Activated CD4-positive, alpha-beta T cell treated with anti-CD3 and anti-CD28 coated beads for 36 hours (primary cell): ENCODE measurements around the gene RNF44. TPM values are rescaled to one million over a fixed set of nuclear protein-coding genes. Genes with fewer than 3 reads are reported as not detected.
"Not testable (repeated sequence)": the region's sequence is repeated elsewhere in the genome, so short reads cannot be mapped to it uniquely, and the experiment has no call there.

Experiments used
- ATAC-seq: fragments of 200-7000 bp; cut with Tn5 transposase; one replicate; pipeline ENCODE4 v1.10.0; 2021; ENCODE audit warnings: mild to moderate bottlenecking, moderate library complexity
- CTCF ChIA-PET: fragments of 350-600 bp; sonication (Branson Sonifier 250); formaldehyde crosslinking; loops from one replicate; lab custom pipeline; 2021; ENCODE audit warnings: antibody characterized with exemption; lab: Charles Lee
- POLR2A ChIA-PET: fragments of 350-600 bp; sonication (Branson Sonifier 250); formaldehyde crosslinking; loops from one replicate; lab custom pipeline; 2021; ENCODE audit warnings: antibody characterized with exemption, inconsistent platforms; lab: Charles Lee
- DNase-seq: peaks from one replicate; pipeline ENCODE4 v3.0.0-alpha.2; 2020
- H3K27ac Mint-ChIP-seq: one replicate; pipeline ENCODE4 v1.8.0; 2021; ENCODE audit warnings: mixed read lengths
- H3K27me3 Mint-ChIP-seq: one replicate; pipeline ENCODE4 v1.8.0; 2021; ENCODE audit warnings: mixed read lengths
- H3K36me3 Mint-ChIP-seq: one replicate; pipeline ENCODE4 v1.8.0; 2021; ENCODE audit warnings: low read depth, mixed read lengths
- H3K4me1 Mint-ChIP-seq: one replicate; pipeline ENCODE4 v1.8.0; 2021; ENCODE audit warnings: mixed read lengths
- H3K4me3 Mint-ChIP-seq: one replicate; pipeline ENCODE4 v1.8.0; 2021; ENCODE audit warnings: mild to moderate bottlenecking, moderate library complexity, mixed read lengths
- H3K9me3 Mint-ChIP-seq: one replicate; pipeline ENCODE4 v1.8.0; 2021; ENCODE audit warnings: low read depth, mixed read lengths
- intact Hi-C, 2 experiments: fragments of 100-400 bp; cut with DNase I in 1 of 2; cut with micrococcal nuclease in 1 of 2; formaldehyde crosslinking; loops; one replicate each; pipeline versions ENCODE4 v1.14.2 to v1.15.1; 2022 to 2024; cut with DNase I, micrococcal nuclease
- total RNA-seq, 2 experiments: library from RNA; stranded (reverse); gene quantifications; one replicate each; pipeline ENCODE4 v1.2.3, GENCODE V29; 2021

RNF44 gene
- total RNA-seq, 2 experiments from 2014 or later, result 61.6 to 62.9 TPM

- no peaks in the 10 kb centered on the region for H3K9me3 Mint-ChIP-seq
- ChIA-PET CTCF (no interaction called here), POLR2A (no interaction called here)
- ATAC-seq (no peak), DNase-seq (no peak)
- intact Hi-C loops, result no loop called here
- no peak overlapping the region for H3K27ac Mint-ChIP-seq
- H3K4me1 Mint-ChIP-seq, result peaks cover 47% of the 10 kb centered on the region
- H3K4me3 Mint-ChIP-seq, result no peak overlapping the region
- H3K36me3 Mint-ChIP-seq, result no peaks in the 10 kb centered on the region
- H3K27me3 Mint-ChIP-seq, result no peaks in the 10 kb centered on the region
Observed at GRCh38 chr5:176552332-176552869, 15.2 kb upstream of the RNF44 start.

GRCh38 chr5:176550937-176551336, 13.7 kb upstream of the RNF44 start:
- DNase-seq, H3K27me3 Mint-ChIP-seq, H3K9me3 Mint-ChIP-seq, H3K27ac Mint-ChIP-seq, intact Hi-C loops, ATAC-seq, H3K36me3 Mint-ChIP-seq: not testable (repeated sequence)
- POLR2A ChIA-PET, result interaction anchor here (1.0 kb wide), 1 partner anchor 14 kb away, joined by 4 read pairs; the partner anchor contains the start of gene RNF44
- H3K4me1 Mint-ChIP-seq, result peaks cover 46% of the 10 kb centered on the region
- H3K4me3 Mint-ChIP-seq, result peak overlapping the region; percentile 18
- CTCF ChIA-PET, result interaction anchor here (0.5 to 1.5 kb wide), 4 partner anchors 11 to 357 kb away, joined by 3 to 5 read pairs (median 4); no protein-coding TSS in a partner anchor

DNA sequence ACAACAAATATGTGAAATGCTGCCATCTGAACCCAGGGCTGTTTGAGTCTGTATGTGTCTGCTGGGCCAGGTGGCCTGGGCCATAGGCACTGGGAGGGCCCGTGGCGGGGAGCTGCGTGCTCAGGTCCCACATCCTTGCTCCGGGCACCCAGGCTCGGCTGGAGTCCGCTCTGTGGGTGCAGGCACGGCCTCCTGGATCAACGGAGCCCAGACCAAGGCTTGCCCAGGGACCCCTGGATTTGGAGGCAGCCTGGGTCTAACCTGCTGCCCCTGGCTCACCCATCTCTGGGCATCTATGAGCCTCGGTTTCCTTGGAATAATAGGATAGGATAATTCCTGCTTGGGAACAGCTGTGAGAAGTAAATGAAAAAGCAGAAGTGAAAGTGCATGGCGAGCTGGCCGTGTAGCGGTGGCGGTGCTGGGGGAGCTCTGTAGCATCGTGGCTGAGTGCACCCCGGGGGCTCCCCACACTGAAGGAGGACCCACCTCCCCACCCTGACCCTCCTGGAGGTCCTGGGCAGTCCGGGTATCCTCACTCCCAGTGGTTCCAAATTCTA, 13.2 kb upstream of the RNF44 start:
- no peaks in the 10 kb centered on the region for H3K36me3 Mint-ChIP-seq
- ATAC-seq (no peak), DNase-seq (no peak)
- CTCF ChIA-PET, result interaction anchor here (0.9 to 1.5 kb wide), 3 partner anchors 12 to 35 kb away, joined by 3 to 5 read pairs (median 4); no protein-coding TSS in a partner anchor
- H3K4me3 Mint-ChIP-seq, result peak overlapping the region; percentile 18
- H3K27ac Mint-ChIP-seq, result peak overlapping the region; percentile 31
- no peaks in the 10 kb centered on the region for H3K27me3 Mint-ChIP-seq
- POLR2A ChIA-PET, result interaction anchor here (1.0 kb wide), 1 partner anchor 14 kb away, joined by 4 read pairs; the partner anchor contains the start of gene RNF44
- peaks cover 47% of the 10 kb centered on the region for H3K4me1 Mint-ChIP-seq
- intact Hi-C loops, result no loop called here
- H3K9me3 Mint-ChIP-seq, result no peaks in the 10 kb centered on the region

- Mint-ChIP-seq H3K4me1 (peaks cover 47% of the 10 kb centered on the region), H3K9me3 (no peaks in the 10 kb centered on the region), H3K36me3 (no peaks in the 10 kb centered on the region), H3K27ac (no peak overlapping the region), H3K27me3 (no peaks in the 10 kb centered on the region), H3K4me3 (no peak overlapping the region)
- CTCF ChIA-PET, result interaction anchor here (1.1 to 1.5 kb wide), 2 partner anchors 11 to 12 kb away, joined by 3 to 5 read pairs; no protein-coding TSS in a partner anchor
- POLR2A ChIA-PET, result no interaction called here
- ATAC-seq, result no peak
- intact Hi-C loops, result loop anchor here in 1 of 2 experiments (10.0 kb wide), 1 partner anchor 135 kb away; the partner anchor contains the start of gene CLTB
- DNase-seq, result no peak
Observed at GRCh38 chr5:176549871-176550270, 12.7 kb upstream of the RNF44 start.

DNA sequence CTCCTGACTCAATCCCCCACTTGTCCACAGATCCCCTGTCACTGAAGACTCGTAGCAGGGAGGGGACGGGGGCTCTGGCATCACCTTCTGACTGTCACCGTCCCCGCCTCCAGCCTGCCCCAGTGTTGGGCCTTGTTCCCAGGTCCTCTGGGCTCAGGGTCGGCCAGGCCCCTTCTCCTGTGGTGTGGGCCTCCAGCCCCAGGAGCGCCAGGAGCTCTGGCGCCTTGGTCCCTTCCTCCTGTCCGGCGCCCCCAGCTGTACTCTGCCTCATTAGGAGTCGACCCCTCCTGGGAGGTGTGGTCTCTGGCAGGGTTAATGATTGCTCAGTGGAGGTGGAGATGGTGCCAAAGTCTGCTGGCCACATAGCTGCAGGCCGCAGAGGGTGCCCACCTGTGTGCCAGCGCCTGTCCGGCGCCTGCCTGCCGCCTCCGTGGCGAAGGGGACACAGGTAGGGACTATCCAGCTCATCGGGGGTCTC, 11.8 kb upstream of the RNF44 start, which contains the start of gene CDHR2:
TSS of gene CDHR2 (plus strand) at position 376 of the 478 bp plus-strand sequence. CDS start 16,011 bp downstream, outside the sequence.
- Mint-ChIP-seq H3K4me1 (peaks cover 46% of the 10 kb centered on the region), H3K36me3 (no peaks in the 10 kb centered on the region), H3K9me3 (no peaks in the 10 kb centered on the region), H3K27me3 (no peaks in the 10 kb centered on the region), H3K27ac (peak within 1 kb of the TSS; percentile 51), H3K4me3 (no peak within 1 kb of the TSS)
- no peak for DNase-seq
- intact Hi-C loops, result loop anchor here in 1 of 2 experiments (10.0 kb wide), 1 partner anchor 134 kb away; the partner anchor contains the start of gene CLTB
- ChIA-PET CTCF (no interaction called here), POLR2A (no interaction called here)
- no peak for ATAC-seq

GRCh38 chr5:176547802-176548201, 10.6 kb upstream of the RNF44 start:
- intact Hi-C loops, result loop anchor here in 1 of 2 experiments (10.0 kb wide), 1 partner anchor 133 kb away; the partner anchor contains the start of gene CLTB
- ATAC-seq (peak; percentile 42), DNase-seq (peak; percentile 56)
- Mint-ChIP-seq H3K9me3 (no peaks in the 10 kb centered on the region), H3K4me1 (peaks cover 35% of the 10 kb centered on the region), H3K36me3 (no peaks in the 10 kb centered on the region), H3K27me3 (no peaks in the 10 kb centered on the region), H3K27ac (peak overlapping the region; percentile 76), H3K4me3 (no peak overlapping the region)
- ChIA-PET POLR2A (interaction anchor here (1.1 kb wide), 1 partner anchor 11 kb away, joined by 3 read pairs; the partner anchor contains the start of gene RNF44), CTCF (interaction anchor here (0.7 to 0.9 kb wide), 2 partner anchors 30 to 229 kb away, joined by 3 read pairs; no protein-coding TSS in a partner anchor)

DNA sequence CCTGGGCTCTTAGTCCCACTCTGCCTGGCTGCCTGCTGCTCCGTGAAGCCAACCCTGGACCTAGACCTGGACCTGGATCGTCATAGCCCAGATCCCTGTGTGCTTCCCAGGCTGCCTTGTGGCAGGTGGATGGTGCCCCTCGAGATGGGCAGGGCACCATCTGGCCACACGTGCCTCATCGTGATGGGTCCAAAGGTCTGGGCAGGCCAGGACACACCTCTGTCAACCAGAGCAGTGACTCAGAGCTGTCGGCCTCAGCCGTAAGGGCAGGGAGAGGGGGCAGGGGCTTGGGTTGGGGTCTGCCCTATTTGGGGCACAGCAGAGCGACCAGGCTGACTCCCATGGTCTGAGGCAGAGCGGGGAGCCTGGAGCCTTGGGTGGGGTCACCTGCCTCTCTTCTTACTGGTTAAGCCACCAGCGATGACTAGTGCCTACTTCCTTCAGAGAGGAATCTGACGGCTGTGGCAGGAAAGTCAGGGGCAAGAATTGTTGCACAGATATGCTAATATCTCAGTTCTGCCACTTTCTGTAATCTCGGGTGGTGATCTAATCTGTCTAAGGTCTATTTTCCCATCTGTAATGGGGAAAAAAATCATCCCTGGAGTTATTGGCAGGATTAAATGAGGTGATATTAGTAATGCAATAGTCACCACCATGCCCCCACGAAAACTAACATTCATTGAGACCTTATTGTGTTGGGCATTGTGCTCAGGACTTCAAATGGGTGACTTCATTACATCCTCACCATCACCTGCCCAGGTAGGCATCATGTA, 8.7 kb upstream of the RNF44 start:
- no peak overlapping the region for H3K4me3 Mint-ChIP-seq
- intact Hi-C loops, result loop anchor here in 1 of 2 experiments (10.0 kb wide), 1 partner anchor 131 kb away; the partner anchor contains the start of gene CLTB
- no peaks in the 10 kb centered on the region for H3K9me3 Mint-ChIP-seq
- H3K27ac Mint-ChIP-seq, result no peak overlapping the region
- H3K36me3 Mint-ChIP-seq, result no peaks in the 10 kb centered on the region
- ChIA-PET POLR2A (no interaction called here), CTCF (no interaction called here)
- H3K27me3 Mint-ChIP-seq, result no peaks in the 10 kb centered on the region
- H3K4me1 Mint-ChIP-seq, result peaks cover 43% of the 10 kb centered on the region
- ATAC-seq, result no peak
- DNase-seq, result no peak

DNA sequence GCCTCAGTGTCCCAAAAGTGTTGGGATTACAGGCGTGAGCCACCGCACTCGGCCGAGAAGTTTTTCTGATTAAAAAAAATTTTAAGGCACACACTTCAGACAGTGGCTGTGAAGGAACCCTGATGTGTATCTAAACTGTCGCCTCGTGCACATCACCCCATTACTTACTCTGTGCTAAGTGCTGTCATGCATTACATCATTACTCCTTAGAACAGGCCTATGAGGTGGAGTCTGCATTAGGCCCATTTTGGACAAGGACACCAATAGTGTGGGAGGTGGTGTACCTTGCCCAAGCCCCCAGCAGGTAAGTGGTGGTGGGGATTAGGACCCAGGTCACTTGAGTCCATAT, 8.2 kb upstream of the RNF44 start:
- Mint-ChIP-seq H3K27me3 (no peaks in the 10 kb centered on the region), H3K27ac (peak overlapping the region; percentile 31), H3K9me3 (no peaks in the 10 kb centered on the region), H3K36me3 (no peaks in the 10 kb centered on the region), H3K4me3 (no peak overlapping the region), H3K4me1 (peaks cover 47% of the 10 kb centered on the region)
- CTCF ChIA-PET, result interaction anchor here (0.6 to 1.8 kb wide), 3 partner anchors 12 to 98 kb away, joined by 3 to 4 read pairs (median 3); no protein-coding TSS in a partner anchor
- intact Hi-C loops, result loop anchor here in 1 of 2 experiments (10.0 kb wide), 1 partner anchor 131 kb away; the partner anchor contains the start of gene CLTB
- POLR2A ChIA-PET, result no interaction called here
- ATAC-seq, result no peak
- DNase-seq, result no peak

DNA sequence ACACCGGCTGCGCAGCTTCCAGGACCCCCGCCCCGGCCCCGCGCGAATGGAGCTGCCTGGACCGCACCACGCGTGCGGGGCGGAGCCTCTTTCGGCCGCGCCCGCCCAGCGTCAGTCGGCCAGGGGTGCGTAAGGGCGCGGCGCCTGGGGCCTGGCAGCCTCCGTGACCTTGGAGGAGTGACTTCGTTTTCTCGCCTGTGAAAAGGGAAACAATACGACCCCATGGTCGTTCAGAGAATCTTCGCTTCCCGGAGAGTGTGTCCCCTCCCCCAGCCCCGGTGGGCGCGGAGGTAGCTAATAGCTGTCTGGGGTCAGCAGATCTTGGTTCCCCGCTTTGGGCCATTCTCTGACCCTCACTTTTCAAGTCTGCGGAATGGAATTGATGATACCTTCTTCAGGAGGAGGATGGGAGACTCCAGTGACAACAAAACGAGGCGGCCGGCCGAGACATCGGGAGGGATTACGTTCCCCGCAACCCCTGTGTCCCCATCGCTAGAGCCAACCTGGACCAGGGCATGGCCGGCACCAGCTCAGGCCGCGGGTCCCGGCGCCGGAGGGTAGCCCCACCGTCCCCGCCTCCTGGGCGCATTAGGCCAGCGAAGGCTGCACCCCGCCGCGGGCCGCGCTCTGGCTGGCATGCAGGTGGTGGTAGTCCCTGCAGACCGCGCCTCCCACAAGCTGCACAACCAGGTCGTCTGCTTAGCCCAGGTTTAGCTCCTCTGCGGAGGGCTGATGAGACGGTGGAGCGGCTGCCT, 6.4 kb upstream of the RNF44 start:
- Mint-ChIP-seq H3K27ac (peak overlapping the region; percentile 93), H3K36me3 (no peaks in the 10 kb centered on the region), H3K4me3 (peak overlapping the region; percentile 85), H3K9me3 (no peaks in the 10 kb centered on the region), H3K4me1 (peaks cover 61% of the 10 kb centered on the region), H3K27me3 (no peaks in the 10 kb centered on the region)
- ATAC-seq, result peak; percentile 75
- peak; percentile 87 for DNase-seq
- POLR2A ChIA-PET, result interaction anchor here (1.1 to 1.6 kb wide), 3 partner anchors 8 to 96 kb away, joined by 3 to 6 read pairs (median 3); no protein-coding TSS in a partner anchor
- intact Hi-C loops, result loop anchor here (1.0 to 10.0 kb wide), 6 partner anchors 53 to 129 kb away; partner anchors contain the start of genes CLTB (in 2 of the 2), TSPAN17 (in 2 of the 2) and GPRIN1 (in 1 of the 2)
- CTCF ChIA-PET, result interaction anchor here (1.0 to 1.8 kb wide), 4 partner anchors 8 to 34 kb away, joined by 3 to 5 read pairs (median 4); no protein-coding TSS in a partner anchor
